K562 (cell line): ENCODE results near the gene LIPE. TPM values are rescaled to one million over a fixed set of nuclear protein-coding genes. Genes with fewer than 3 reads are reported as not detected.
A peak's percentile ranks its signal among the peaks of the same experiment; 100 is the strongest.

Source experiments
- CBX8 ChIP-seq: fragments of 200-600 bp; sonication (generic); IDR thresholded peaks from 2 replicates; pipeline ENCODE4 v1.6.1; 2012; ENCODE audit warnings: borderline replicate concordance, mixed run types, low read depth, mild to moderate bottlenecking, moderate library complexity, mixed read lengths, low read length, control low read depth, inconsistent platforms; ENCODE audit not compliant: poor library complexity, severe bottlenecking; ENCODE audit errors: extremely low read depth
- E2F5 ChIP-seq: sonication (generic); formaldehyde crosslinking; IDR thresholded peaks from 2 replicates; pipeline ENCODE4 v1.8.0; 2022; ENCODE audit warnings: mild to moderate bottlenecking, missing genetic modification reagents
- ESRRA ChIP-seq: fragments of 450-650 bp; IDR thresholded peaks from 2 replicates; pipeline ENCODE4 v1.6.1; 2014; ENCODE audit warnings: low read depth, mild to moderate bottlenecking, moderate library complexity, borderline replicate concordance
- HCFC1 ChIP-seq: IDR thresholded peaks from 2 replicates; pipeline ENCODE4 v1.6.1; 2012; ENCODE audit warnings: low read depth, low read length, improper control_type of control experiment
- KDM1A ChIP-seq, 2 experiments: fragments of 450-650 bp; IDR thresholded peaks; 2 replicates each; pipeline ENCODE4 v1.6.1; 2016; ENCODE audit warnings: mild to moderate bottlenecking in 2 of 2
- MAFG ChIP-seq: fragments of 450-650 bp; conservative IDR thresholded peaks from 2 replicates; pipeline ENCODE4 v1.6.1; 2016; ENCODE audit warnings: missing genetic modification characterization, missing compliant biosample characterization
- MCM5 ChIP-seq: fragments of 450-650 bp; IDR thresholded peaks from 2 replicates; pipeline ENCODE4 v1.6.1; 2016; ENCODE audit warnings: low read depth
- MIER1 ChIP-seq: fragments of 450-650 bp; IDR thresholded peaks from 2 replicates; pipeline ENCODE4 v1.6.1; 2016; ENCODE audit warnings: antibody characterized with exemption, mild to moderate bottlenecking, low read depth
- PML ChIP-seq: IDR thresholded peaks from 2 replicates; pipeline ENCODE4 v1.6.1; 2012; ENCODE audit warnings: low read length, inconsistent platforms
- PPARD ChIP-seq: fragments of 250-450 bp; sonication (Bioruptor Pico); IDR thresholded peaks from 2 replicates; pipeline ENCODE4 v1.8.0; 2022; ENCODE audit warnings: inconsistent platforms, mild to moderate bottlenecking, moderate library complexity
- PRDM10 ChIP-seq: fragments of 450-650 bp; IDR thresholded peaks from 2 replicates; pipeline ENCODE4 v1.6.1; 2018; ENCODE audit not compliant: partially characterized antibody
- RBM22 ChIP-seq: fragments of 200-400 bp; formaldehyde crosslinking; IDR thresholded peaks from 2 replicates; pipeline ENCODE4 v1.6.1; 2018; ENCODE audit warnings: low read length, low read depth; ENCODE audit not compliant: poor library complexity, severe bottlenecking
- SAFB ChIP-seq: fragments of 200-400 bp; formaldehyde crosslinking; IDR thresholded peaks from 2 replicates; pipeline ENCODE4 v1.6.1; 2017; ENCODE audit warnings: low read depth, low read length, borderline replicate concordance
- SRSF3 ChIP-seq: fragments of 200-400 bp; formaldehyde crosslinking; IDR thresholded peaks from 2 replicates; pipeline ENCODE4 v1.6.1; 2016; ENCODE audit warnings: mild to moderate bottlenecking, low read length, moderate library complexity; ENCODE audit not compliant: insufficient read depth
- STAG1 ChIP-seq: sonication (generic); formaldehyde crosslinking; IDR thresholded peaks from 2 replicates; pipeline ENCODE4 v1.5.0; 2020; ENCODE audit warnings: missing genetic modification reagents, borderline replicate concordance
- TEAD2 ChIP-seq: fragments of 450-650 bp; IDR thresholded peaks from 2 replicates; pipeline ENCODE4 v1.6.1; 2016; ENCODE audit warnings: missing genetic modification characterization, control low read depth, missing compliant biosample characterization
- XRCC5 ChIP-seq: fragments of 200-400 bp; formaldehyde crosslinking; IDR thresholded peaks from 2 replicates; pipeline ENCODE4 v1.6.1; 2017; ENCODE audit warnings: low read depth, mild to moderate bottlenecking, low read length
- ZNF146 ChIP-seq: IDR thresholded peaks from one replicate; pipeline ENCODE4 v1.6.1; 2018; ENCODE audit warnings: missing compliant biosample characterization; ENCODE audit not compliant: unreplicated experiment
- ZNF41 ChIP-seq: fragments of 250-450 bp; sonication (Bioruptor Pico); conservative IDR thresholded peaks from 2 replicates; pipeline ENCODE4 v1.4.0; 2020; ENCODE audit warnings: mild to moderate bottlenecking
- ZNF589 ChIP-seq: fragments of 200-800 bp; sonication (Bioruptor generic); IDR thresholded peaks from 2 replicates; pipeline ENCODE4 v1.6.1; 2016; ENCODE audit warnings: low read depth, missing genetic modification characterization, missing compliant biosample characterization
- polyA plus RNA-seq, 8 experiments: library from polyadenylated mRNA; depleted of rRNA in 4 of 8; stranded (reverse) in 5 of 8; unstranded in 3 of 8; fragments of >200 nt; fragmentation: Nextera tagmentation in 2 of 8; fragmentation: Illumina TruSeq in 1 of 8; extraction: Ambion mirVana in 2 of 8; extraction: Trizol in 1 of 8; gene quantifications; 2 replicates each; pipeline versions ENCODE4 v1.2.1 to v1.2.3, GENCODE V29; 2011 to 2014; ENCODE audit warnings: inconsistent platforms in 1 of 8, missing spikeins in 1 of 8
- total RNA-seq, 7 experiments: library from RNA; depleted of rRNA in 6 of 7; stranded (reverse); fragments of >200 nt in 6 of 7; fragmentation: Illumina TruSeq in 2 of 7; extraction: Trizol in 2 of 7; gene quantifications; 2 replicates each; pipeline versions ENCODE4 v1.2.1 to v1.2.3, GENCODE V29; 2011 to 2021; ENCODE audit warnings: low replicate concordance in 1 of 7
- TF ChIP-seq, protein P1 (sequence below): fragments of 250-450 bp; sonication (Bioruptor Pico); IDR thresholded peaks from 2 replicates; pipeline ENCODE4 v1.4.0; 2020; ENCODE audit warnings: mild to moderate bottlenecking, moderate library complexity, borderline replicate concordance

The LIPE gene
- total and polyA plus RNA-seq, 9 of the 15 experiments (the other 6 are each of a cell fraction or from before 2014, with no cell fraction given), result 0.22 TPM; not detected in 8

DNA sequence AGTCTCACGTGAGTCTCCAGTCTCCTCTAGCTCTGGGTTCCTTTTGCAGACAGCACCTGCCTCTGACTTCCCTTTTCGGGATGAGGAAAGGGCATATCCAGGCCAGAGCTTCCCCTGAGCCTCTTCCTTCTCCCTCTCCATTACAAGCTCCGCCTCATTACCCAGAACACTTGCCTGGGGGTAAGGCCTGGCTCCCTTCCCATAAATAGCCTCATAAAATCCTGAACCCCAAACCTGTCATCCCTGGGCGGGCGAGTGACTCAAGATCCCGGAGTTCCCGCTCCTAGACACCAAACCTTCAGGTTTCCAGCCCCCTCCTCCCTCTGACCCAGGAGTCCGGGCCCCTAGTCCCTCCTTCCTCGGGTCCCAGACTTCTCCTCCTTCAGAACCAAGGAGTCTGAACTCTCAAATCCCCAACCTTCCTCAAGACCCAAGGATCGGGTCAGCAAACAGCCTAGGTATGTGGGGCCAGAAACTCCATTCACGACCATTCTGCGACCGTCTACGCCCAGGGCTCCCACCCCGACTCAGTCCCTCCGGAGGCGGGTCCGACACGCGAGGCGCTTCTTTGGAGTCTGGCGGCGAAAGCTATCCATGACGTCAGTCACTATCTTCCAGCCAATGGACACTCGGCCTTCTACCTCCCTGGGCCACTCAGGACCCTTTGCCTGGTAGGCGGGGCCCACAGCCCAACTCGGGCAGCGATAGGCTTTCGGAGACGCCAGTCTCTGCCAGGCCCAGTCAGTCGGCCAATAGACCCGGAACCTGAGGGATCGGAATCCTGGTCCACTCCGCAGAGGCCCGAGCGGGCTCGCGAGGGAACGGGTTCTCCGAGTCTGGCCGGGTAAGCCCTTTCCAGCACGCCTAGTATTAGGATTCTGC lies 30.6 kb downstream of the LIPE start (continued):
- TF ChIP-seq XRCC5 (0 out of 2 replicates have a peak, but pooled peaks have one; percentile 48), KDM1A (IDR thresholded peaks at IDR 0.05) (no peak), E2F5 (CRISPR knock-in tag) (no peak), MAFG (no peak), PPARD (CRISPR knock-in tag) (no peak), ZNF146 (CRISPR knock-in tag) (no peak), ZNF589 (CRISPR knock-in tag) (no peak), HCFC1 (no peak; the same call in 1 of the 2 replicates), SAFB (no peak), MCM5 (no peak), TEAD2 (tag) (no peak), SRSF3 (no peak), CBX8 (no peak), PRDM10 (no peak), MIER1 (no peak), PML (peak; percentile 39; the same call in 1 of the 2 replicates), ZNF41 (CRISPR knock-in tag) (no peak), ESRRA (no peak; the same call in 1 of the 2 replicates), STAG1 (CRISPR knock-in tag) (no peak), RBM22 (no peak)
- TF ChIP-seq, protein P1, sequence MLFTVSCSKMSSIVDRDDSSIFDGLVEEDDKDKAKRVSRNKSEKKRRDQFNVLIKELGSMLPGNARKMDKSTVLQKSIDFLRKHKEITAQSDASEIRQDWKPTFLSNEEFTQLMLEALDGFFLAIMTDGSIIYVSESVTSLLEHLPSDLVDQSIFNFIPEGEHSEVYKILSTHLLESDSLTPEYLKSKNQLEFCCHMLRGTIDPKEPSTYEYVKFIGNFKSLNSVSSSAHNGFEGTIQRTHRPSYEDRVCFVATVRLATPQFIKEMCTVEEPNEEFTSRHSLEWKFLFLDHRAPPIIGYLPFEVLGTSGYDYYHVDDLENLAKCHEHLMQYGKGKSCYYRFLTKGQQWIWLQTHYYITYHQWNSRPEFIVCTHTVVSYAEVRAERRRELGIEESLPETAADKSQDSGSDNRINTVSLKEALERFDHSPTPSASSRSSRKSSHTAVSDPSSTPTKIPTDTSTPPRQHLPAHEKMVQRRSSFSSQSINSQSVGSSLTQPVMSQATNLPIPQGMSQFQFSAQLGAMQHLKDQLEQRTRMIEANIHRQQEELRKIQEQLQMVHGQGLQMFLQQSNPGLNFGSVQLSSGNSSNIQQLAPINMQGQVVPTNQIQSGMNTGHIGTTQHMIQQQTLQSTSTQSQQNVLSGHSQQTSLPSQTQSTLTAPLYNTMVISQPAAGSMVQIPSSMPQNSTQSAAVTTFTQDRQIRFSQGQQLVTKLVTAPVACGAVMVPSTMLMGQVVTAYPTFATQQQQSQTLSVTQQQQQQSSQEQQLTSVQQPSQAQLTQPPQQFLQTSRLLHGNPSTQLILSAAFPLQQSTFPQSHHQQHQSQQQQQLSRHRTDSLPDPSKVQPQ (CRISPR knock-in tag), result no peak
